Lung (tissue), 12 donors: ENCODE results near the gene NLN. TPM values are rescaled to one million over a fixed set of nuclear protein-coding genes. Genes with fewer than 3 reads are reported as not detected.

Experiments used
- ATAC-seq: fragments of 200-7000 bp; cut with Tn5 transposase; one replicate; pipeline ENCODE4 v1.9.1; 2020; ENCODE audit warnings: moderate number of reproducible peaks; ENCODE audit not compliant: insufficient read depth, low FRiP score
- DNase-seq, 3 donors: peaks; one replicate each; pipeline ENCODE4 v3.0.0-alpha.2; 2013 to 2017
- H3K27ac ChIP-seq, 2 donors: one replicate each; pipeline ENCODE4 v1.5.1; 2013; ENCODE audit warnings: mild to moderate bottlenecking in 2 of 2, moderate library complexity in 2 of 2, control low read depth in 1 of 2, inconsistent platforms in 1 of 2, low read depth in 1 of 2, low read length in 1 of 2
- H3K27me3 ChIP-seq, 3 donors: one replicate each; pipeline ENCODE4 v1.5.1; 2013; ENCODE audit warnings: low read length in 2 of 3; ENCODE audit not compliant: control insufficient read depth in 3 of 3, insufficient read depth in 3 of 3
- H3K36me3 ChIP-seq, 4 donors: one replicate each; pipeline ENCODE4 v1.5.1; 2013; ENCODE audit warnings: low read length in 4 of 4, mild to moderate bottlenecking in 1 of 4, moderate library complexity in 1 of 4; ENCODE audit not compliant: control insufficient read depth in 4 of 4, insufficient read depth in 4 of 4
- H3K4me1 ChIP-seq, 5 donors: one replicate each; pipeline ENCODE4 v1.5.1; 2013; ENCODE audit warnings: low read length in 5 of 5, mild to moderate bottlenecking in 2 of 5, moderate library complexity in 1 of 5; ENCODE audit not compliant: control insufficient read depth in 5 of 5, insufficient read depth in 5 of 5
- H3K4me3 ChIP-seq: one replicate; pipeline ENCODE4 v1.5.1; 2013; ENCODE audit warnings: mild to moderate bottlenecking, control low read depth, moderate library complexity
- H3K9ac ChIP-seq, 2 donors: one replicate each; pipeline ENCODE4 v1.5.1; 2013; ENCODE audit warnings: low read length in 2 of 2, control low read depth in 1 of 2; ENCODE audit not compliant: insufficient read depth in 1 of 2
- H3K9me3 ChIP-seq, 4 donors: one replicate each; pipeline ENCODE4 v1.5.1; 2013; ENCODE audit warnings: low read length in 3 of 4, mild to moderate bottlenecking in 1 of 4, moderate library complexity in 1 of 4; ENCODE audit not compliant: control insufficient read depth in 4 of 4, insufficient read depth in 3 of 4
- CTCF ChIP-seq: IDR thresholded peaks from 2 replicates; pipeline ENCODE4 v1.5.1; 2012; ENCODE audit warnings: mild to moderate bottlenecking; ENCODE audit errors: control extremely low read depth, extremely low read depth
- WGBS, 2 donors: extraction: QIAGEN DNeasy Blood & Tissue Kit; methylation state at CpG; one replicate each; pipeline ENCODE4 v1.1.7; 2013; 5-methylcytosine and 5-hydroxymethylcytosine counted together
- polyA plus RNA-seq, 2 donors: library from polyadenylated mRNA; stranded (reverse); fragments of 200-250 nt; gene quantifications; one replicate each; pipeline ENCODE4 v1.2.1, GENCODE V29; 2013
- total RNA-seq, 2 donors: library from RNA; depleted of rRNA in 1 of 2; stranded (reverse); fragments of >200 nt in 1 of 2; gene quantifications; one replicate each; pipeline ENCODE4 v1.2.1, GENCODE V29; 2014 to 2021
- donor health status: control.
- donor health status: control.
- donor health status: Bipolar disorder and iron deficiency.
- donor health status: healthy.
- donor health status: DM: yes; HTN: yes; CAD: no.

The NLN gene
- total and polyA plus RNA-seq, 4 donors, result 2.9 to 21.3 (median 11.8) TPM

GRCh38 chr5:65822710-65823109 is 100.7 kb downstream of the NLN start:
- 95 to 96% methylated on average over 6 of the region's 6 CpGs for WGBS, 2 donors
- Histone ChIP-seq H3K27me3 (no peaks in the 10 kb centered on the region), H3K27ac (no peak overlapping the region), H3K4me3 (no peak overlapping the region), H3K36me3 (no peaks in the 10 kb centered on the region), H3K9ac (no peak overlapping the region), H3K9me3 (no peaks in the 10 kb centered on the region), H3K4me1 (peaks cover 0 to 2% (median 0%) of the 10 kb centered on the region in 5 donors)
- no peak for DNase-seq
- TF ChIP-seq CTCF, result no peak
- ATAC-seq, result no peak

GRCh38 chr5:65823204-65823603 is 101.2 kb downstream of the NLN start:
- TF ChIP-seq CTCF, result no peak
- Histone ChIP-seq H3K9me3 (no peaks in the 10 kb centered on the region), H3K27me3 (no peaks in the 10 kb centered on the region), H3K4me1 (peaks cover 0 to 4% (median 0%) of the 10 kb centered on the region in 5 donors), H3K9ac (no peak overlapping the region), H3K27ac (no peak overlapping the region), H3K36me3 (no peaks in the 10 kb centered on the region), H3K4me3 (no peak overlapping the region)
- WGBS, 2 donors, result 95 to 97% methylated on average over 2 of the region's 2 CpGs
- ATAC-seq (no peak), DNase-seq (no peak)

GRCh38 chr5:65823845-65824445 is 101.9 kb downstream of the NLN start:
- no peak for ATAC-seq
- no peak overlapping the region for H3K27ac ChIP-seq
- 82 to 87% methylated on average over 4 of the region's 4 CpGs for WGBS, 2 donors

More at GRCh38 chr5:65823845-65824445, 101.9 kb downstream of the NLN start:
- Histone ChIP-seq H3K9me3 (no peaks in the 10 kb centered on the region), H3K27me3 (no peaks in the 10 kb centered on the region), H3K4me1 (peaks cover 0 to 11% (median 0%) of the 10 kb centered on the region in 5 donors), H3K36me3 (no peaks in the 10 kb centered on the region), H3K4me3 (no peak overlapping the region), H3K9ac (no peak overlapping the region)
- no peak for TF ChIP-seq CTCF
- no peak for DNase-seq
